Uterus (tissue), 2 donors: Measurements from ENCODE around the gene SLC35B2.

ENCODE experiments used
- CTCF ChIP-seq, 4 experiments: fragments of 200-600 bp in 2 of 4; fragments of 450-650 bp in 2 of 4; sonication (generic) in 2 of 4; IDR thresholded peaks; one replicate each; pipeline ENCODE4 v1.5.1; 2016 to 2019; ENCODE audit warnings: antibody characterized with exemption in 4 of 4, mild to moderate bottlenecking in 2 of 4, moderate library complexity in 1 of 4
- POLR2A ChIP-seq, 2 donors: fragments of 450-650 bp; IDR thresholded peaks; one replicate each; pipeline ENCODE4 v1.6.1; 2016; ENCODE audit warnings: antibody characterized with exemption in 2 of 2, mild to moderate bottlenecking in 1 of 2, moderate library complexity in 1 of 2

- TF ChIP-seq CTCF (IDR thresholded peaks at IDR 0.05) (no peak), POLR2A (IDR thresholded peaks at IDR 0.05) (no peak)
These were observed 22.1 kb downstream of the SLC35B2 start for GRCh38 chr6:44235269-44235668.
